ENCODE results near the gene BBS2.
"Not testable (repeated sequence)": the region's sequence is repeated elsewhere in the genome, so short reads cannot be mapped to it uniquely, and the experiment has no call there.

BBS2 gene

GRCh38 chr16:56525236-56525635 lies 5.4 kb upstream of the BBS2 start:
- in situ Hi-C loops (cut with HindIII; ENCODE audit: low sequenced_read_pairs) = loop anchor here (5.0 kb wide), 1 partner anchor 63 kb away; no protein-coding TSS in a partner anchor

DNA sequence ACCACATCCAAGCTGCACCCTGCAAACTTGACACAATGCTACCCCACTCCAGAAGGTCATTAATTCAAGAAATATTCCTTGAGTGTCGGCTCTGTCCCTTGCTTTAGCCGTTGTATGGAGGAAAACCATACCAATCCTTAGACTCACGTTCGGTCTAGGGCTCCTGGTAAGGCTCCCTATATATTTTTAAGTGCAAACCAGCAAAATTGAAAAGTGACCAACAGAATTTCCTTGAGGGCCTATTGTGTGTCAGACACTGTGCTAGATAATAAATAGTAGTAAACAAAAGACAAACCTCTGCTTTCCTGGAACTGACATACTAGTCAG lies 390 bp upstream of the BBS2 start:
- in situ Hi-C loops (cut with HindIII; ENCODE audit: low sequenced_read_pairs) = no loop called here

DNA sequence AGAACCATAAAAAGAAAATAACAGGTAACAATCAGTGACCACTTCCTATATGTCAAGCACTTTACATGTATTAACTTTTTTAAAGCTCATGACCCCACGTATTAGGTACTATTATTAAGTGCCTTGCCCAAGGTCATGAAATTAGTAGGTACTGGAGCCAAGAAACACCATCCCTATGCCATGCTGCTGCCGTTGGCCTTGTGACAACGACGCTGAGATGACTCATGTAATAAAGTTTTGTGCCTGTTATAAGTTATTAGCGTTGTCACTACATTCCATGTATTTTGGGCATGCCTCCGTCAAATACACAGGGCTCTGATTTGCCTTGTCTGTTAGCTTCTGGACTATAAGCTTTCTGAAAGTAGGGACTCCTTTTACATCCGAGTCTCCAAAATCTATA lies 1.4 kb downstream of the BBS2 start:
- in situ Hi-C loops (cut with HindIII; ENCODE audit: low sequenced_read_pairs) = no loop called here

GRCh38 chr16:56517206-56517605 lies 2.6 kb downstream of the BBS2 start:
- in situ Hi-C loops (cut with HindIII; ENCODE audit: low sequenced_read_pairs) = no loop called here

DNA sequence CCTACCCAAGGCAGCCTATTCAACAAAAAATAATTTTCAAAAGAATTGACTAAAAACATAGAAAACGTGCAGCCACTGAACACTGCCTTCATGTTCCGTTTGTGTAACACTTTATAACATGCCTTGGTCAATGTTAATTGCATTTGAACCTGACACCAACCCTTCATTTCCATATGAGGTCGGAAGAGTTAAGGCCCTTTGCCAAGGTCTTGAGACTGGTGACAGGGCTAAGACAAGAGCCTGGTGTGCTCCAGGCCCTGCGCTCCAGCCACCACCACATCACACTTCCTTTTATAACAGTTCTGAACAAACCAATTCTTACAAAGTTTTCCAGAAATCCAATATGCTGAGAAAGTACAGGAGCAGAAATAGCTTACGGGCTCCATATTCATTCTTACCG lies 4.2 kb downstream of the BBS2 start:
- in situ Hi-C loops (cut with HindIII; ENCODE audit: low sequenced_read_pairs) = no loop called here

- in situ Hi-C loops (cut with HindIII; ENCODE audit: low sequenced_read_pairs) = no loop called here
These were observed 5.0 kb downstream of the BBS2 start for GRCh38 chr16:56514845-56515244.

DNA sequence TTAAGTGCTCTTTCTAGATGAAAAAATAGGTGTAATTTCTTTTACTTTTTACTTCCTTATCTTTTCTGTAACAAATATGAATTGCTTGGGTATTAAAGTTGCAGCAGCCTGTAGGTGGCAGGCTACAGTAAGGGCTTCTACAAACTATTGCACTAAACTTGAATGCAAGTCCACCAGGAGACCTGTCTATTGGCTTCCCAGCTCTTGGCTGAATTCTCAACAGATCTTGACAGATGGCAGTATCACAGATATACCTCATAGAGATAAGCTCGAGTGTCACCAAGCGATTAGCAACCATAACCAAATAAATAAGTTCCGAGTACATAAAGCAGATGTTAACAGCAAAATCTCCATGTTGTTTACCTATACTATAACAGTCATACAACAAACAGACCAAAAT lies 5.9 kb downstream of the BBS2 start:
- in situ Hi-C loops (cut with HindIII; ENCODE audit: low sequenced_read_pairs) = no loop called here

GRCh38 chr16:56513091-56513490 lies 6.7 kb downstream of the BBS2 start:
- in situ Hi-C loops (cut with HindIII; ENCODE audit: low sequenced_read_pairs) = no loop called here

DNA sequence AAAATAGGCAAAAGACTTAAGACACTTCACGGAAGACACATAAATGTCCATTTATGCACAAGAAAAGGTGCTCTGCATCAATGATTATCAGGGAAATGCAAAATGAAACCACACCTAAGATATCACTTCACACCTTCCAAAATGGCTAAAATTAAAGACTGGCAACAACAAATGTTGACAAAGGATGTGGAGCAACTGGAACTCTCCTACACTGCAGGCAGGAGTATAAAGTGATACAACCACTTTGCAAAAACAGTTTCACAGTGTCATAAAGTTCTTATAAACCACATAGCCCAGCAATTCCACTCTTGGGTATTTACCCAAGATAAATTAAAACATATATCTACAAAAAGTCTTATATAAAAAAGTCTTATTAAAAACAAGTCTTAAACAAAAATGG lies 7.8 kb downstream of the BBS2 start:
- in situ Hi-C loops (cut with HindIII; ENCODE audit: low sequenced_read_pairs) = no loop called here

DNA sequence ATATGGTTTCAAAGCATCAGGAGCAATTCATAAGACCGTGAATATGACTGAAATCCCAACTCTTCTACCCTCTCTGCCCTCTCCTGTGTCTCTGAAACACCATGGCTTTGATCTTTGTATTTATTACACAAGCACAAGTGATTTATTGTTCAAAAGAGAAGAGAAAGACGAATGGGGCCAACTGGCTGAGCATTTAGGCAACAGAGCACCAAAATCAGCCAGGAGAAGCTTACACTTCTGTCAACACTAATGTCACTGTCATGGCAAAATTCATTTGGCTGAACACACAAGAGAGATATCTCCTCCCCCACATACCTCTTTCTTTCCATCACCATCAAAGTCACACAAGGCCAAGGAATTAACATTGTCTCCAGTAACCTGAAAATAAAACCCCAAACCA lies 9.3 kb downstream of the BBS2 start:
- in situ Hi-C loops (cut with HindIII; ENCODE audit: low sequenced_read_pairs) = no loop called here

DNA sequence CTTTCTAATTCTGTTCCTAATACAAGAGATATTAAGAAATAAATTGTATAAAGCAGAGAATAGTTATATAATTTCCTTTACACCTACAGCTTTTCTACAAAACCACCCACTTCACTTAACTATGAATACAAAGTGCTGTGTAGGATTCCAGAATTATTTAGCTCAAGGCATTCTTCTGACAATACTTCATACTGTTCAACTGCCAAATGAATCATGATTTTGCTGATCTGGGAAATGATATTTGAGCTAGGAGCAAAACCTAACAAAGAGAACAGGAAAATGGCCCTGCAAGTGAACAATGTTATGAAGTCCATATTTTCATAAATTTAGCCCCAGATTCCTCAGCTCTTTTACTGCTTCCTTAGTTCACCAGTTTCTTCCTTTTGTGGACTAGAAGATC lies 12.9 kb downstream of the BBS2 start:
- in situ Hi-C loops (cut with HindIII; ENCODE audit: low sequenced_read_pairs) = no loop called here

GRCh38 chr16:56505181-56505580 lies 14.6 kb downstream of the BBS2 start:
- in situ Hi-C loops (cut with HindIII; ENCODE audit: low sequenced_read_pairs) = no loop called here

DNA sequence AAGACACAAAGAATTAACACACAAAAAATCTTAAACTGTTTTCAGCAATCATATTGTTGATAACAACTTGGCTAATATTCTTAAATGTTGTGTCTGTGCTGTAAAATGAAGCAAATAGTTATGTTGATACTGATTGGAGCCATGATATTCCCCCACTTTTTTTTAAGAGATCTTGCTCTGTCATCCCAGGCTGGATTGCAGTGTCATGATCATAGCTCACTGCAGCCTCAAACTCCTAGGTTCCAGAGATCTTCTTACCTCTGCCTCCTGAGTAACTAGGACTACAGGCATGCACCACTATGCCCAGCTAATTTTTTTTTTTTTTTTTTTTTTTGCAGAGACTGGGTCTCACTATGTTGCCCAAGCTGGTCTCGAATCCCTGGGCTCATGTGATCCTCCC lies 26.0 kb downstream of the BBS2 start:
- in situ Hi-C loops (cut with HindIII; ENCODE audit: low sequenced_read_pairs) = no loop called here

DNA sequence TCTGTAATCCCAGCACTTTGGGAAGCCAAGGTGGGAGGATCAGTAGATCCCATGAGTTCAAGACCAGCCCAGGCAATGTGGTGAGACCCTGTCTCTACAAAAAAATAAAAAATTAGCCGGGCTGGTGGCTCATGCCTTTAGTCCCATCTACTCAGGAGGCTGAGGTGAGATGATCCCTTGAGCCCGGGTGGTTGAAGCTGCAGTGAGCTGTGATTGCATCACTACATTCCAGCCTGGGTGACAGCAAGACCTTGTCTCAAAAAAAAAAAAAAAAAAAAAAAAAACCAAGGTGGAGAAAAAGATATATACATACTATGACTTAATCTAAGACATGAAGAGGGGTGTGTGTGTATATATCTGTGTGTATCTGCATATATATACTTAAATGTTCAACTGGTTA lies 26.7 kb downstream of the BBS2 start:
- in situ Hi-C loops (cut with HindIII; ENCODE audit: low sequenced_read_pairs) = no loop called here

DNA sequence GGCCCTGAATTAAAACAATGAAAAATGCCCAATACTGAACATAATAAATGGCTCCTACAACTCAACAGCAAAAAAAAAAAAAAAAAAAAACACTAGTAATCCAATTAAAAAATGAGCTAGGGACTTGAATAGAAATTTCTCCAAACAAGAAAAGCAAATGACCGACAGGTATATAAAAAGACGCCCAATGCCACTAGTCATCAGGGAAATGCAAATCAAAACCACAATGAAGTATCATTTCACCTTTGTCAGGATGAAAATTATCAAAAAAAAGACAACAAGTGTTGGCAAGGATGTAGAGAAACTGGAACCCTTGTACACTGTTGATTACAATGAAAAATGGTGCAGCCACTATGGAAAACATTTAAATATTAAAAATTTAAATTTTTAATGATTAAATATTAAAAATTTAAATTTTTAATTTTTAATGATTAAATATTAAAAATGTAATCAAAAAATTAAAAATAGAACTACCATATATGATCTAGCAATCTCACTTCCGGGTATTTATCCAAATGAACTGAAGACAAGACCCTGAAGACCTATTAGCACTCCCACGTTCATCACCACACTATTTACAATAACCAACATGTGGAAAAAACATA lies 28.1 kb downstream of the BBS2 start:
- in situ Hi-C loops (cut with HindIII; ENCODE audit: low sequenced_read_pairs) = no loop called here

DNA sequence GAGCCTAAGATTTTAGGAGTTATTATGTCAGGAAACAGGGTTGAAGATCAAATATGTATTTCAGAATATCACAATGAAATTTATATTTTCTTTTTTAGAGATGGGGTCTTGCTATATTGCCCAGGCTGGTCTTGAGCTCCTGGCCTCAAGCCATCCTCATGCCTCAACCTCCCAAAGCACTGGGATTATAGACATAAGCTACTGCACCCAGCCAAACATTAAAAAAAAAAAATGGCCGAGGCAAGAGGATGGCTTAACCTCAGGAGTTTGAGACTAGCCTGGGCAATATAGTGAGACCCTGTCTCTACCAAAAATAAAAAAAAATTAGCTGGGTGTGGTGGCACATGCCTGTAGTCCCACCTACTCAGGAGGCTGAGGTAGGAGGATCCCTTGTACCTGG lies 31.0 kb downstream of the BBS2 start:
- in situ Hi-C loops (cut with HindIII; ENCODE audit: low sequenced_read_pairs) = not testable (repeated sequence)

- in situ Hi-C loops (cut with HindIII; ENCODE audit: low sequenced_read_pairs) = no loop called here
These were observed 31.8 kb downstream of the BBS2 start for GRCh38 chr16:56488035-56488434.

GRCh38 chr16:56483394-56483793 lies 36.4 kb downstream of the BBS2 start:
- in situ Hi-C loops (cut with HindIII; ENCODE audit: low sequenced_read_pairs) = loop anchor here (5.0 kb wide), 2 partner anchors 56 to 64 kb away; partner anchors contain the start of gene AMFR

GRCh38 chr16:56482683-56483236 lies 37.1 kb downstream of the BBS2 start:
- in situ Hi-C loops (cut with HindIII; ENCODE audit: low sequenced_read_pairs) = loop anchor here (5.0 kb wide), 2 partner anchors 55 to 65 kb away; partner anchors contain the start of gene AMFR

GRCh38 chr16:56481468-56482122 lies 38.2 kb downstream of the BBS2 start:
- in situ Hi-C loops (cut with HindIII; ENCODE audit: low sequenced_read_pairs) = loop anchor here (5.0 kb wide), 2 partner anchors 54 to 66 kb away; partner anchors contain the start of gene AMFR

GRCh38 chr16:56480776-56481467 lies 38.9 kb downstream of the BBS2 start:
- in situ Hi-C loops (cut with HindIII; ENCODE audit: low sequenced_read_pairs) = loop anchor here (5.0 kb wide), 2 partner anchors 54 to 66 kb away; partner anchors contain the start of gene AMFR

- in situ Hi-C loops (cut with HindIII; ENCODE audit: low sequenced_read_pairs) = no loop called here
These were observed 40.4 kb downstream of the BBS2 start for GRCh38 chr16:56479469-56479868.
